IMR-90 (cell line): ENCODE measurements around the gene TNFRSF21. TPM values are rescaled to one million over a fixed set of nuclear protein-coding genes. Genes with fewer than 3 reads are reported as not detected.

Experiments used
- ATAC-seq: fragments of 200-7000 bp; cut with Tn5 transposase; 2 replicates; pipeline ENCODE4 v1.9.1; 2020; ENCODE audit warnings: low read depth, mild to moderate bottlenecking, moderate library complexity
- BruUV-seq: library from RNA; stranded (reverse); fragments of 400-500 nt; replicated peaks from 2 replicates; lab custom pipeline; 2021; lab: Mats Ljungman, UMichigan
- CTCF ChIA-PET: fragments of 300-600 bp; formaldehyde crosslinking; extraction: SDS; loops from one replicate; lab custom pipeline; 2021; ENCODE audit warnings: antibody characterized with exemption; lab: Yijun Ruan, JAX
- POLR2A ChIA-PET: fragments of 300-600 bp; sonication (Branson Sonifier 250); formaldehyde crosslinking; loops from one replicate; lab custom pipeline; 2022; ENCODE audit warnings: antibody characterized with exemption; ENCODE audit not compliant: unreplicated experiment; lab: Charles Lee
- DNase-seq: peaks from one replicate; pipeline ENCODE4 v3.0.0; 2013
- H2AFZ ChIP-seq: replicated peaks from 2 replicates; pipeline ENCODE3; 2013; ENCODE audit warnings: low read length, mild to moderate bottlenecking; ENCODE audit not compliant: poor library complexity
- H2AK5ac ChIP-seq: 2 replicates; pipeline ENCODE4 v1.6.1; 2013; ENCODE audit warnings: low read depth, low read length, inconsistent platforms
- H2AK9ac ChIP-seq: replicated peaks from 2 replicates; pipeline ENCODE3; 2013; ENCODE audit warnings: mild to moderate bottlenecking, low read depth, low read length, moderate library complexity; ENCODE audit not compliant: poor library complexity
- H2BK120ac ChIP-seq: 2 replicates; pipeline ENCODE4 v1.6.1; 2013; ENCODE audit warnings: low read depth, low read length, inconsistent platforms
- H2BK15ac ChIP-seq: 3 replicates; pipeline ENCODE4 v1.6.1; 2013; ENCODE audit warnings: low read depth, low read length, inconsistent platforms
- H2BK20ac ChIP-seq: 2 replicates; pipeline ENCODE4 v1.6.1; 2013; ENCODE audit warnings: low read depth, mild to moderate bottlenecking, inconsistent platforms, low read length, moderate library complexity
- H2BK5ac ChIP-seq: 2 replicates; pipeline ENCODE4 v1.6.1; 2013; ENCODE audit warnings: mild to moderate bottlenecking, low read depth, low read length, inconsistent platforms; ENCODE audit not compliant: poor library complexity, severe bottlenecking
- H3K14ac ChIP-seq: replicated peaks from 2 replicates; pipeline ENCODE4 v1.6.1; 2013; ENCODE audit warnings: low read depth, low read length, inconsistent platforms
- H3K18ac ChIP-seq: 2 replicates; pipeline ENCODE4 v1.6.1; 2013; ENCODE audit warnings: low read depth, low read length, control low read depth
- H3K23ac ChIP-seq: 2 replicates; pipeline ENCODE4 v1.6.1; 2013; ENCODE audit warnings: low read depth, low read length, inconsistent platforms
- H3K27ac ChIP-seq: 2 replicates; pipeline ENCODE4 v1.5.1; 2013; ENCODE audit warnings: mild to moderate bottlenecking, control low read depth, low read length; ENCODE audit not compliant: insufficient read depth
- H3K27me3 ChIP-seq: 2 replicates; pipeline ENCODE4 v1.6.1; 2013; ENCODE audit warnings: low read length; ENCODE audit not compliant: control insufficient read depth, insufficient read depth
- H3K36me3 ChIP-seq: 2 replicates; pipeline ENCODE4 v1.6.1; 2013; ENCODE audit warnings: low read length, mixed read lengths; ENCODE audit not compliant: control insufficient read depth, insufficient read depth
- H3K4ac ChIP-seq: 2 replicates; pipeline ENCODE4 v1.6.1; 2013; ENCODE audit warnings: low read depth, low read length, inconsistent platforms
- H3K4me1 ChIP-seq: 2 replicates; pipeline ENCODE4 v1.6.1; 2013; ENCODE audit warnings: low read length, mixed read lengths; ENCODE audit not compliant: control insufficient read depth, insufficient read depth
- H3K4me2 ChIP-seq: 2 replicates; pipeline ENCODE4 v1.6.1; 2013; ENCODE audit warnings: low read depth, mild to moderate bottlenecking, control low read depth, low read length, moderate library complexity
- H3K4me3 ChIP-seq: 2 replicates; pipeline ENCODE4 v1.5.1; 2013; ENCODE audit warnings: low read depth, mild to moderate bottlenecking, control low read depth, low read length, moderate library complexity; ENCODE audit not compliant: insufficient read depth
- H3K56ac ChIP-seq: 2 replicates; pipeline ENCODE4 v1.6.1; 2013; ENCODE audit warnings: low read length, inconsistent platforms; ENCODE audit not compliant: insufficient read depth; ENCODE audit errors: extremely low read depth
- H3K79me1 ChIP-seq, 2 experiments: 2 replicates each; pipeline ENCODE4 v1.6.1; 2013; ENCODE audit warnings: low read length in 2 of 2, inconsistent platforms in 1 of 2, low read depth in 1 of 2
- H3K9ac ChIP-seq: 2 replicates; pipeline ENCODE4 v1.6.1; 2013; ENCODE audit warnings: low read depth, low read length, control low read depth
- H3K9me1 ChIP-seq: 2 replicates; pipeline ENCODE4 v1.6.1; 2013; ENCODE audit warnings: low read length, inconsistent platforms; ENCODE audit not compliant: insufficient read depth
- H3K9me3 ChIP-seq: 2 replicates; pipeline ENCODE4 v1.6.1; 2013; ENCODE audit warnings: low read length; ENCODE audit not compliant: control insufficient read depth, insufficient read depth
- H4K20me1 ChIP-seq: 2 replicates; pipeline ENCODE4 v1.6.1; 2013; ENCODE audit warnings: low read length, inconsistent platforms; ENCODE audit not compliant: insufficient read depth
- H4K5ac ChIP-seq: 2 replicates; pipeline ENCODE4 v1.6.1; 2013; ENCODE audit warnings: mild to moderate bottlenecking, low read depth, low read length, control low read depth
- H4K8ac ChIP-seq, 2 experiments: 2 replicates each; pipeline ENCODE4 v1.6.1; 2013; ENCODE audit warnings: low read depth in 2 of 2, low read length in 2 of 2, control low read depth in 1 of 2, inconsistent platforms in 1 of 2
- H4K91ac ChIP-seq: 2 replicates; pipeline ENCODE4 v1.6.1; 2013; ENCODE audit warnings: low read depth, low read length, inconsistent platforms; ENCODE audit not compliant: insufficient read depth
- BHLHE40 ChIP-seq: fragments of 150-350 bp; IDR thresholded peaks from 2 replicates; pipeline ENCODE4 v1.6.1; 2016; ENCODE audit warnings: mild to moderate bottlenecking, low read depth, low read length
- CEBPB ChIP-seq: IDR thresholded peaks from 2 replicates; pipeline ENCODE4 v1.6.1; 2012; ENCODE audit warnings: low read depth, low read length, improper control_type of control experiment
- CHD1 ChIP-seq: IDR thresholded peaks from 2 replicates; pipeline ENCODE4 v1.6.1; 2012; ENCODE audit warnings: low read depth, low read length, improper control_type of control experiment
- CTCF ChIP-seq: conservative IDR thresholded peaks from 2 replicates; pipeline ENCODE4 v1.5.1; 2012; ENCODE audit warnings: mild to moderate bottlenecking, low read depth, low read length, improper control_type of control experiment
- ELK1 ChIP-seq: fragments of 150-350 bp; IDR thresholded peaks from 2 replicates; pipeline ENCODE4 v1.6.1; 2016; ENCODE audit warnings: low read depth, mild to moderate bottlenecking, low read length, moderate library complexity, borderline replicate concordance
- FOS ChIP-seq: fragments of 150-350 bp; IDR thresholded peaks from 2 replicates; pipeline ENCODE4 v1.6.1; 2016; ENCODE audit warnings: low read depth, low read length
- MAFK ChIP-seq: IDR thresholded peaks from 2 replicates; pipeline ENCODE4 v1.6.1; 2012; ENCODE audit warnings: low read depth, low read length, improper control_type of control experiment
- MAZ ChIP-seq: IDR thresholded peaks from 2 replicates; pipeline ENCODE4 v1.6.1; 2012; ENCODE audit warnings: low read depth, mild to moderate bottlenecking, low read length, improper control_type of control experiment, moderate library complexity, borderline replicate concordance
- MXI1 ChIP-seq: IDR thresholded peaks from 2 replicates; pipeline ENCODE4 v1.6.1; 2012; ENCODE audit warnings: low read depth, mild to moderate bottlenecking, low read length, moderate library complexity, borderline replicate concordance
- NFE2L2 ChIP-seq: fragments of 150-350 bp; IDR thresholded peaks from 2 replicates; pipeline ENCODE4 v1.6.1; 2016; ENCODE audit warnings: low read depth, mild to moderate bottlenecking, low read length
- POLR2A ChIP-seq: IDR thresholded peaks from 2 replicates; pipeline ENCODE4 v1.6.1; 2012; ENCODE audit warnings: mild to moderate bottlenecking, low read depth, low read length
- RAD21 ChIP-seq: IDR thresholded peaks from 2 replicates; pipeline ENCODE4 v1.6.1; 2012; ENCODE audit warnings: low read length, improper control_type of control experiment
- RCOR1 ChIP-seq: IDR thresholded peaks from 2 replicates; pipeline ENCODE4 v1.6.1; 2012; ENCODE audit warnings: mild to moderate bottlenecking, low read length, improper control_type of control experiment; ENCODE audit not compliant: insufficient replicate concordance
- RFX5 ChIP-seq: IDR thresholded peaks from 2 replicates; pipeline ENCODE4 v1.8.0; 2012; ENCODE audit warnings: low read depth, mild to moderate bottlenecking, low read length, moderate library complexity
- SMC3 ChIP-seq: fragments of 150-350 bp; IDR thresholded peaks from 2 replicates; pipeline ENCODE4 v1.6.1; 2016; ENCODE audit warnings: low read depth, mild to moderate bottlenecking, antibody characterized with exemption, low read length, moderate library complexity
- USF2 ChIP-seq: fragments of 150-350 bp; IDR thresholded peaks from 2 replicates; pipeline ENCODE4 v1.6.1; 2017; ENCODE audit warnings: mild to moderate bottlenecking, antibody characterized with exemption, low read length, low read depth
- WGBS, 2 experiments: methylation state at CpG; one replicate each; pipeline versions ENCODE4 v1.1.5 to v1.1.7; 2013; ENCODE audit warnings: missing lambda C conversion rate in 2 of 2; ENCODE audit not compliant: insufficient read length in 1 of 2; ENCODE audit errors: extremely low coverage in 2 of 2; 5-methylcytosine and 5-hydroxymethylcytosine counted together
- dilution Hi-C: fragments of 300-500 bp; cut with HindIII; formaldehyde crosslinking; loops from one replicate; pipeline ENCODE4 v1.14.3; 2018; ENCODE audit warnings: low sequenced_read_pairs; ENCODE audit not compliant: unreplicated experiment
- in situ Hi-C: fragments of 300-500 bp; cut with MboI; formaldehyde crosslinking; loops from 3 replicates; pipeline ENCODE4 v1.14.3; 2019; ENCODE audit warnings: low sequenced_read_pairs, inconsistent platforms, mixed read lengths
- intact Hi-C: fragments of 100-400 bp; cut with micrococcal nuclease; formaldehyde crosslinking; loops from 2 replicates; pipeline ENCODE4 v1.10.0; 2022
- polyA plus RNA-seq, 3 experiments: library from polyadenylated mRNA; depleted of rRNA; stranded (reverse); fragments of >200 nt; gene quantifications; 2 replicates each; pipeline ENCODE4 v1.2.3, GENCODE V29; 2012; ENCODE audit warnings: low replicate concordance in 1 of 3
- total RNA-seq: library from RNA; depleted of rRNA; stranded (reverse); fragments of >200 nt; gene quantifications from 2 replicates; pipeline ENCODE4 v1.2.3, GENCODE V29; 2012

Gene TNFRSF21
- total and polyA plus RNA-seq, 2 of the 4 experiments (the other 2 are of a cell fraction): 2.9 to 6.9 TPM

GRCh38 chr6:47235421-47235820 lies 74.3 kb downstream of the TNFRSF21 start:
- TF ChIP-seq MAZ (no peak), MAFK (no peak), CTCF (no peak), CHD1 (no peak), BHLHE40 (no peak), MXI1 (no peak), SMC3 (no peak), POLR2A (no peak), NFE2L2 (no peak), FOS (no peak), ELK1 (no peak), USF2 (no peak), RFX5 (no peak), RCOR1 (no peak), CEBPB (no peak), RAD21 (no peak)
- Histone ChIP-seq H2BK15ac (no peak overlapping the region), H3K23ac (no peak overlapping the region), H3K36me3 (peaks cover 12% of the 10 kb centered on the region), H3K27me3 (no peaks in the 10 kb centered on the region), H3K14ac (no peak overlapping the region), H3K9me1 (no peaks in the 10 kb centered on the region; the same call in 1 of the 2 replicates), H3K4me2 (no peak overlapping the region), H4K8ac (no peak overlapping the region), H4K20me1 (no peaks in the 10 kb centered on the region), H3K27ac (no peak overlapping the region), H3K9me3 (no peaks in the 10 kb centered on the region), H3K18ac (no peak overlapping the region), H2BK5ac (no peak overlapping the region), H3K4me3 (no peak overlapping the region), H2AK5ac (no peak overlapping the region), H3K4ac (no peak overlapping the region), H4K5ac (no peak overlapping the region), H2AK9ac (no peak overlapping the region), H3K79me1 (no peaks in the 10 kb centered on the region), H2AFZ (no peak overlapping the region), H3K56ac (no peak overlapping the region), H3K4me1 (no peaks in the 10 kb centered on the region), H3K9ac (no peak overlapping the region), H4K91ac (no peak overlapping the region), H2BK120ac (no peak overlapping the region), H2BK20ac (no peak overlapping the region)
- no TSS peak for BruUV-seq
- in situ Hi-C loops (no loop called here), intact Hi-C loops (no loop called here), dilution Hi-C loops (no loop called here)
- POLR2A ChIA-PET: no interaction called here
- ATAC-seq (no peak), DNase-seq (no peak)
- no CpG with 5 or more reads among the region's 1 CpG for WGBS, 2 experiments
- CTCF ChIA-PET: no interaction called here
